NT2/D1 (cell line): ENCODE results near the gene DBF4B.

Experiments
- DNase-seq: peaks from one replicate; pipeline ENCODE4 v3.0.0-alpha.2; 2011; ENCODE audit warnings: low read depth, low spot score
- H3K27me3 ChIP-seq: 2 replicates; pipeline ENCODE4 v1.6.0; 2011; ENCODE audit warnings: mild to moderate bottlenecking; ENCODE audit not compliant: insufficient read length, insufficient read depth
- H3K36me3 ChIP-seq: 2 replicates; pipeline ENCODE4 v1.6.1; 2011; ENCODE audit warnings: mild to moderate bottlenecking, low read length, mixed read lengths; ENCODE audit not compliant: insufficient read depth, insufficient read length
- H3K4me1 ChIP-seq: 2 replicates; pipeline ENCODE4 v1.5.1; 2011; ENCODE audit not compliant: insufficient read depth, insufficient read length
- H3K4me3 ChIP-seq: 2 replicates; pipeline ENCODE4 v1.5.1; 2011; ENCODE audit warnings: low read depth; ENCODE audit not compliant: insufficient read length
- H3K9ac ChIP-seq: 2 replicates; pipeline ENCODE4 v1.6.0; 2011; ENCODE audit warnings: low read depth; ENCODE audit not compliant: insufficient read length
- H3K9me3 ChIP-seq: 2 replicates; pipeline ENCODE4 v1.5.1; 2011; ENCODE audit warnings: mild to moderate bottlenecking, low read length; ENCODE audit not compliant: insufficient read depth
- SUZ12 ChIP-seq: IDR thresholded peaks from 2 replicates; pipeline ENCODE4 v1.6.1; 2011; ENCODE audit not compliant: insufficient read length, insufficient read depth; ENCODE audit errors: extremely low read depth
- YY1 ChIP-seq: IDR thresholded peaks from 2 replicates; pipeline ENCODE4 v1.6.1; 2011; ENCODE audit not compliant: insufficient read length, insufficient read depth
- ZNF274 ChIP-seq: IDR thresholded peaks from 2 replicates; pipeline ENCODE4 v1.6.1; 2011; ENCODE audit warnings: mild to moderate bottlenecking, low read depth, low read length

Gene DBF4B

GRCh38 chr17:44708401-44709263 is at the start of gene DBF4B:
DBF4B (plus strand) TSS chr17:44708665; CDS start chr17:44708821, 156 bp downstream.
- peaks cover 2% of the 10 kb centered on the region for H3K4me1 ChIP-seq
- peak; percentile 77 for DNase-seq
- H3K36me3 ChIP-seq, result peaks cover 24% of the 10 kb centered on the region
- TF ChIP-seq ZNF274 (no peak), YY1 (no peak), SUZ12 (no peak)
- H3K9me3 ChIP-seq, result no peaks in the 10 kb centered on the region
- H3K27me3 ChIP-seq, result no peaks in the 10 kb centered on the region
- peak within 1 kb of the TSS; percentile 86 for H3K9ac ChIP-seq
- peak within 1 kb of the TSS; percentile 97 for H3K4me3 ChIP-seq

GRCh38 chr17:44661835-44662234 is 46.6 kb upstream of the DBF4B start:
- Histone ChIP-seq H3K27me3 (peaks cover 3% of the 10 kb centered on the region), H3K9me3 (no peaks in the 10 kb centered on the region), H3K36me3 (peaks cover 23% of the 10 kb centered on the region), H3K9ac (no peak overlapping the region), H3K4me3 (no peak overlapping the region), H3K4me1 (no peaks in the 10 kb centered on the region)
- no peak for DNase-seq
- no peak for TF ChIP-seq SUZ12
- no peak for TF ChIP-seq ZNF274
- TF ChIP-seq YY1, result no peak

GRCh38 chr17:44663095-44663494 is 45.4 kb upstream of the DBF4B start:
- TF ChIP-seq ZNF274 (no peak), SUZ12 (no peak), YY1 (no peak)
- Histone ChIP-seq H3K36me3 (peaks cover 25% of the 10 kb centered on the region), H3K4me3 (no peak overlapping the region), H3K27me3 (no peaks in the 10 kb centered on the region), H3K9ac (no peak overlapping the region), H3K9me3 (no peaks in the 10 kb centered on the region), H3K4me1 (no peaks in the 10 kb centered on the region)
- DNase-seq, result no peak

- no peak for TF ChIP-seq ZNF274
- no peak for TF ChIP-seq SUZ12
- no peak for TF ChIP-seq YY1
- Histone ChIP-seq H3K9ac (no peak overlapping the region), H3K36me3 (peaks cover 25% of the 10 kb centered on the region), H3K9me3 (no peaks in the 10 kb centered on the region), H3K27me3 (no peaks in the 10 kb centered on the region), H3K4me3 (no peak overlapping the region), H3K4me1 (no peaks in the 10 kb centered on the region)
- DNase-seq, result no peak
Measured at GRCh38 chr17:44664867-44665266, 43.6 kb upstream of the DBF4B start.

GRCh38 chr17:44666006-44666405 is 42.5 kb upstream of the DBF4B start:
- no peak overlapping the region for H3K9ac ChIP-seq
- peaks cover 25% of the 10 kb centered on the region for H3K36me3 ChIP-seq
- no peaks in the 10 kb centered on the region for H3K4me1 ChIP-seq
- no peak overlapping the region for H3K4me3 ChIP-seq
- no peak for DNase-seq
- no peaks in the 10 kb centered on the region for H3K9me3 ChIP-seq
- no peaks in the 10 kb centered on the region for H3K27me3 ChIP-seq
- TF ChIP-seq YY1, result no peak
- TF ChIP-seq SUZ12, result no peak
- no peak for TF ChIP-seq ZNF274

GRCh38 chr17:44672479-44673093 is 35.9 kb upstream of the DBF4B start:
- Histone ChIP-seq H3K27me3 (no peaks in the 10 kb centered on the region), H3K9me3 (no peaks in the 10 kb centered on the region), H3K36me3 (peaks cover 31% of the 10 kb centered on the region), H3K4me3 (no peak overlapping the region), H3K9ac (no peak overlapping the region), H3K4me1 (no peaks in the 10 kb centered on the region)
- TF ChIP-seq YY1 (no peak), SUZ12 (no peak), ZNF274 (no peak)
- no peak for DNase-seq

GRCh38 chr17:44673893-44674292 is 34.6 kb upstream of the DBF4B start:
- Histone ChIP-seq H3K36me3 (peaks cover 44% of the 10 kb centered on the region), H3K4me3 (no peak overlapping the region), H3K9me3 (no peaks in the 10 kb centered on the region), H3K4me1 (no peaks in the 10 kb centered on the region), H3K9ac (no peak overlapping the region), H3K27me3 (no peaks in the 10 kb centered on the region)
- DNase-seq, result no peak
- TF ChIP-seq YY1 (no peak), ZNF274 (no peak), SUZ12 (no peak)
